ENCODE results near the gene LYRM4. TPM values are rescaled to one million over a fixed set of nuclear protein-coding genes. Genes with fewer than 3 reads are reported as not detected.

Gene LYRM4
- total RNA-seq, 1 experiment from 2014 or later = 44.3 TPM

- H2BK20ac ChIP-seq (ENCODE audit: low read depth, low read length, poor library complexity, severe bottlenecking) = no peak overlapping the region
- H3K9ac ChIP-seq (ENCODE audit: extremely low read depth, insufficient read length, low read length) = no peak overlapping the region
- Mint-ChIP-seq H3K4me1 (peaks cover 8 to 15% of the 10 kb centered on the region in 2 experiments), H3K27ac (0 out of 7 replicates have a peak overlapping the region, but pooled peaks of 1 of the 3 experiments have one; percentile 57), H3K4me3 (no peak overlapping the region), H3K36me3 (ENCODE audit: insufficient read depth in 1 of 3, low read depth in 3 of 3) (peaks cover 5 to 19% (median 6%) of the 10 kb centered on the region in 3 experiments), H3K27me3 (ENCODE audit: low read depth) (no peaks in the 10 kb centered on the region), H3K9me3 (no peaks in the 10 kb centered on the region)
- no peaks in the 10 kb centered on the region for H3K79me1 ChIP-seq (ENCODE audit: insufficient read depth, low read depth, low read length, poor library complexity, severe bottlenecking)
- H3K56ac ChIP-seq (ENCODE audit: insufficient read length, low read depth, low read length) = no peak overlapping the region
- no peak overlapping the region for H4K91ac ChIP-seq (ENCODE audit: insufficient read length, low read depth, low read length)
- no peak overlapping the region for H3K23ac ChIP-seq (ENCODE audit: insufficient read length, low read depth, low read length)
- no CpG with 5 or more reads among the region's 8 CpGs for WGBS (ENCODE audit: extremely low coverage, insufficient read length, low lambda C conversion rate)
- H3K14ac ChIP-seq (ENCODE audit: insufficient read depth, low read length) = no peak overlapping the region
- no peak overlapping the region for H3K27ac ChIP-seq (ENCODE audit: insufficient read length, low read depth, low read length)
- no peaks in the 10 kb centered on the region for H3K23me2 ChIP-seq (ENCODE audit: insufficient read length, low read depth, low read length, poor library complexity, severe bottlenecking)
- no peak overlapping the region for H2BK120ac ChIP-seq (ENCODE audit: low read depth, low read length, poor library complexity, severe bottlenecking)
- no peak overlapping the region for H4K8ac ChIP-seq (replicated peaks; ENCODE audit: insufficient read length, low read depth, low read length)
- no peak overlapping the region for H2AK5ac ChIP-seq (ENCODE audit: insufficient read length, low read length)
- no peaks in the 10 kb centered on the region for H3K27me3 ChIP-seq (ENCODE audit: insufficient read depth, low read length)
- H2BK15ac ChIP-seq (ENCODE audit: low read depth, low read length) = no peak overlapping the region
- H2BK12ac ChIP-seq (ENCODE audit: insufficient read length, low read depth, low read length) = no peak overlapping the region
- DNase-seq = no peak
- no peak overlapping the region for H3K4me2 ChIP-seq (ENCODE audit: insufficient read depth, insufficient read length, low read length)
- no peaks in the 10 kb centered on the region for H3K79me2 ChIP-seq (ENCODE audit: insufficient read depth, low read length)
- no peak overlapping the region for H4K5ac ChIP-seq (ENCODE audit: insufficient read length, low read depth, low read length)
- H2BK5ac ChIP-seq (ENCODE audit: insufficient read length, low read length) = no peak overlapping the region
- H2AFZ ChIP-seq (ENCODE audit: low read length) = no peak overlapping the region
- H3K4ac ChIP-seq (ENCODE audit: low read depth, low read length) = no peak overlapping the region
- H3K18ac ChIP-seq (ENCODE audit: insufficient read length, low read depth, low read length) = no peak overlapping the region
- H3K4me1 ChIP-seq (ENCODE audit: insufficient read depth, low read length) = no peaks in the 10 kb centered on the region
- TF ChIP-seq CTCF (conservative IDR thresholded peaks at IDR 0.05) = 0 out of 3 replicates have a peak, but pooled peaks have one; percentile 8
- no peaks in the 10 kb centered on the region for H4K20me1 ChIP-seq (ENCODE audit: control insufficient read depth, insufficient read depth, insufficient read length)
- H3K9me3 ChIP-seq (ENCODE audit: control insufficient read depth, low read depth, low read length) = no peaks in the 10 kb centered on the region
- H3T11ph ChIP-seq (ENCODE audit: low read length) = no peak overlapping the region
These were observed 46.9 kb downstream of the LYRM4 start for GRCh38 chr6:5213836-5214235.

All from H9 (cell line).